Neural cell (in vitro differentiated cells): ENCODE results near the gene TTLL1. TPM values are rescaled to one million over a fixed set of nuclear protein-coding genes. Genes with fewer than 3 reads are reported as not detected.

Experiments
- H2AFZ ChIP-seq: fragments of 200-600, 300-800 bp; sonication (generic), shearing (Covaris generic); 2 replicates; pipeline ENCODE4 v1.6.0; 2014; ENCODE audit warnings: low read depth, mild to moderate bottlenecking, antibody characterized with exemption, low read length, moderate library complexity
- H3F3A ChIP-seq: fragments of 200-600 bp; shearing (Covaris generic); 2 replicates; pipeline ENCODE4 v1.6.1; 2016; ENCODE audit warnings: mild to moderate bottlenecking, moderate library complexity, mixed read lengths, antibody characterized with exemption, low read length; ENCODE audit not compliant: insufficient read depth, poor library complexity, severe bottlenecking
- H3K27ac ChIP-seq: fragments of 200-600, 300-800 bp; sonication (generic), shearing (Covaris generic); 2 replicates; pipeline ENCODE4 v1.5.1; 2014; ENCODE audit warnings: mild to moderate bottlenecking, low read length, moderate library complexity
- H3K27me3 ChIP-seq: fragments of 300-800, 200-600 bp; sonication (generic), shearing (Covaris generic); 2 replicates; pipeline ENCODE4 v1.6.0; 2014; ENCODE audit warnings: mild to moderate bottlenecking, low read depth, low read length, moderate library complexity; ENCODE audit not compliant: insufficient read depth
- H3K36me3 ChIP-seq: fragments of 300-800, 200-600 bp; sonication (generic), shearing (Covaris generic); 2 replicates; pipeline ENCODE4 v1.5.1; 2014; ENCODE audit warnings: mild to moderate bottlenecking, antibody characterized with exemption, low read length, moderate library complexity; ENCODE audit not compliant: insufficient read depth
- H3K4me2 ChIP-seq: fragments of 300-800, 200-600 bp; sonication (generic), shearing (Covaris generic); 2 replicates; pipeline ENCODE4 v1.6.0; 2014; ENCODE audit warnings: mild to moderate bottlenecking, low read length
- H3K4me3 ChIP-seq: fragments of 300-800, 200-600 bp; sonication (generic), shearing (Covaris generic); 2 replicates; pipeline ENCODE4 v1.5.1; 2014; ENCODE audit warnings: mild to moderate bottlenecking, low read length, moderate library complexity
- H3K79me2 ChIP-seq: fragments of 200-600 bp; shearing (Covaris generic); replicated peaks from 2 replicates; pipeline ENCODE4 v1.6.0; 2014; ENCODE audit warnings: mild to moderate bottlenecking, low read length, moderate library complexity; ENCODE audit not compliant: insufficient read depth
- H3K9ac ChIP-seq: fragments of 300-800, 200-600 bp; sonication (generic), shearing (Covaris generic); 2 replicates; pipeline ENCODE4 v1.6.1; 2016; ENCODE audit warnings: mild to moderate bottlenecking, low read length, mixed read lengths
- H3K9me2 ChIP-seq: fragments of 200-600 bp; shearing (Covaris generic); 2 replicates; pipeline ENCODE4 v1.6.1; 2016; ENCODE audit warnings: mild to moderate bottlenecking, low read length, mixed read lengths; ENCODE audit not compliant: insufficient read depth
- H3K9me3 ChIP-seq: fragments of 200-600, 300-800 bp; sonication (generic), shearing (Covaris generic); 2 replicates; pipeline ENCODE4 v1.6.1; 2016; ENCODE audit warnings: mild to moderate bottlenecking, mixed run types, low read length, moderate library complexity, mixed read lengths
- H4K20me1 ChIP-seq: fragments of 200-600 bp; shearing (Covaris generic); 2 replicates; pipeline ENCODE4 v1.6.1; 2016; ENCODE audit warnings: mild to moderate bottlenecking, mixed run types; ENCODE audit not compliant: insufficient read depth
- EP300 ChIP-seq: fragments of 450-650 bp; conservative IDR thresholded peaks from 2 replicates; pipeline ENCODE4 v1.6.1; 2014; ENCODE audit warnings: antibody characterized with exemption, mild to moderate bottlenecking, moderate library complexity; ENCODE audit not compliant: poor library complexity, severe bottlenecking
- EZH2 ChIP-seq: fragments of 200-600, 300-800 bp; shearing (Covaris generic), sonication (generic); IDR thresholded peaks from 2 replicates; pipeline ENCODE4 v1.6.1; 2014; ENCODE audit warnings: antibody characterized with exemption, low read length, borderline replicate concordance, mild to moderate bottlenecking; ENCODE audit not compliant: insufficient read depth, poor library complexity, severe bottlenecking
- MXI1 ChIP-seq: fragments of 450-650 bp; conservative IDR thresholded peaks from 2 replicates; pipeline ENCODE4 v1.6.1; 2014; ENCODE audit warnings: antibody characterized with exemption, mild to moderate bottlenecking; ENCODE audit not compliant: poor library complexity, severe bottlenecking
- POLR2AphosphoS5 ChIP-seq: IDR thresholded peaks from 2 replicates; pipeline ENCODE4 v1.6.1; 2012
- RAD21 ChIP-seq: fragments of 450-650 bp; conservative IDR thresholded peaks from 2 replicates; pipeline ENCODE4 v1.6.1; 2014; ENCODE audit warnings: antibody characterized with exemption, mild to moderate bottlenecking, moderate library complexity
- SMC3 ChIP-seq: fragments of 450-650 bp; conservative IDR thresholded peaks from 2 replicates; pipeline ENCODE4 v1.6.1; 2014; ENCODE audit warnings: antibody characterized with exemption, mild to moderate bottlenecking, moderate library complexity; ENCODE audit not compliant: poor library complexity
- TAF1 ChIP-seq: IDR thresholded peaks from 2 replicates; pipeline ENCODE4 v1.6.1; 2012; ENCODE audit warnings: low read depth
- polyA plus RNA-seq: library from polyadenylated mRNA; depleted of rRNA; stranded (reverse); fragments of >200 nt; gene quantifications from 2 replicates; pipeline ENCODE4 v1.2.3, GENCODE V29; 2014
- TF ChIP-seq, protein P1 (sequence below): IDR thresholded peaks from 2 replicates; pipeline ENCODE4 v1.6.1; 2012; ENCODE audit warnings: borderline replicate concordance
- TF ChIP-seq, protein P2 (sequence below): fragments of 450-650 bp; IDR thresholded peaks from 2 replicates; pipeline ENCODE4 v1.5.1; 2014; ENCODE audit warnings: antibody characterized with exemption, mild to moderate bottlenecking, moderate library complexity; ENCODE audit not compliant: poor library complexity, severe bottlenecking

TTLL1 gene
- polyA plus RNA-seq, 1 donor from 2014 or later = 36.3 TPM

DNA sequence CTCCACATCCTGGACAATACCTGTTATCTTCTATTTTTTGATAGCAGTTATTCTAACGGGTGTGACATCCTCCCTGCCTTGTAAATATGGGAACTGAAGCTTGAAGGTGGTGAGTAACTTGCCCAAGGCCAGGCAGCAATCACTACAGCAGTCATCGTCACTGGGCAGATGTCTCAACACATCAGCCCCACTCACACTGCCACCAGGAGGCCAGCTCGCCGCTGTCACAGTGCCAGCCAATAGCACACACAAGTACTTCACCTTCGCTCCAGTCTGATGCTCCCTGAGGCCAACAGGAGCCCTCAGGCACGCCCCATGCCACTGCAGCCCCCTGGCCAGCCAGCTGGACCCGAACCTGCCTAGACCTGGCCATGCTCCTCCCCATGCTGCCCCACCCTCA, 4.9 kb upstream of the TTLL1 start:
- Histone ChIP-seq H3K27ac (no peak overlapping the region), H3F3A (no peaks in the 10 kb centered on the region), H2AFZ (no peak overlapping the region), H3K79me2 (no peaks in the 10 kb centered on the region), H3K9me2 (no peaks in the 10 kb centered on the region), H3K27me3 (no peaks in the 10 kb centered on the region), H3K9ac (no peak overlapping the region), H3K4me2 (no peak overlapping the region), H4K20me1 (no peaks in the 10 kb centered on the region), H3K4me3 (no peak overlapping the region), H3K9me3 (no peaks in the 10 kb centered on the region), H3K36me3 (no peaks in the 10 kb centered on the region)
- TF ChIP-seq EP300 (no peak), TAF1 (no peak), POLR2AphosphoS5 (no peak), MXI1 (no peak), EZH2 (no peak), RAD21 (no peak), SMC3 (no peak)
- TF ChIP-seq, protein P1, sequence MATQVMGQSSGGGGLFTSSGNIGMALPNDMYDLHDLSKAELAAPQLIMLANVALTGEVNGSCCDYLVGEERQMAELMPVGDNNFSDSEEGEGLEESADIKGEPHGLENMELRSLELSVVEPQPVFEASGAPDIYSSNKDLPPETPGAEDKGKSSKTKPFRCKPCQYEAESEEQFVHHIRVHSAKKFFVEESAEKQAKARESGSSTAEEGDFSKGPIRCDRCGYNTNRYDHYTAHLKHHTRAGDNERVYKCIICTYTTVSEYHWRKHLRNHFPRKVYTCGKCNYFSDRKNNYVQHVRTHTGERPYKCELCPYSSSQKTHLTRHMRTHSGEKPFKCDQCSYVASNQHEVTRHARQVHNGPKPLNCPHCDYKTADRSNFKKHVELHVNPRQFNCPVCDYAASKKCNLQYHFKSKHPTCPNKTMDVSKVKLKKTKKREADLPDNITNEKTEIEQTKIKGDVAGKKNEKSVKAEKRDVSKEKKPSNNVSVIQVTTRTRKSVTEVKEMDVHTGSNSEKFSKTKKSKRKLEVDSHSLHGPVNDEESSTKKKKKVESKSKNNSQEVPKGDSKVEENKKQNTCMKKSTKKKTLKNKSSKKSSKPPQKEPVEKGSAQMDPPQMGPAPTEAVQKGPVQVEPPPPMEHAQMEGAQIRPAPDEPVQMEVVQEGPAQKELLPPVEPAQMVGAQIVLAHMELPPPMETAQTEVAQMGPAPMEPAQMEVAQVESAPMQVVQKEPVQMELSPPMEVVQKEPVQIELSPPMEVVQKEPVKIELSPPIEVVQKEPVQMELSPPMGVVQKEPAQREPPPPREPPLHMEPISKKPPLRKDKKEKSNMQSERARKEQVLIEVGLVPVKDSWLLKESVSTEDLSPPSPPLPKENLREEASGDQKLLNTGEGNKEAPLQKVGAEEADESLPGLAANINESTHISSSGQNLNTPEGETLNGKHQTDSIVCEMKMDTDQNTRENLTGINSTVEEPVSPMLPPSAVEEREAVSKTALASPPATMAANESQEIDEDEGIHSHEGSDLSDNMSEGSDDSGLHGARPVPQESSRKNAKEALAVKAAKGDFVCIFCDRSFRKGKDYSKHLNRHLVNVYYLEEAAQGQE = no peak
- TF ChIP-seq, protein P2, sequence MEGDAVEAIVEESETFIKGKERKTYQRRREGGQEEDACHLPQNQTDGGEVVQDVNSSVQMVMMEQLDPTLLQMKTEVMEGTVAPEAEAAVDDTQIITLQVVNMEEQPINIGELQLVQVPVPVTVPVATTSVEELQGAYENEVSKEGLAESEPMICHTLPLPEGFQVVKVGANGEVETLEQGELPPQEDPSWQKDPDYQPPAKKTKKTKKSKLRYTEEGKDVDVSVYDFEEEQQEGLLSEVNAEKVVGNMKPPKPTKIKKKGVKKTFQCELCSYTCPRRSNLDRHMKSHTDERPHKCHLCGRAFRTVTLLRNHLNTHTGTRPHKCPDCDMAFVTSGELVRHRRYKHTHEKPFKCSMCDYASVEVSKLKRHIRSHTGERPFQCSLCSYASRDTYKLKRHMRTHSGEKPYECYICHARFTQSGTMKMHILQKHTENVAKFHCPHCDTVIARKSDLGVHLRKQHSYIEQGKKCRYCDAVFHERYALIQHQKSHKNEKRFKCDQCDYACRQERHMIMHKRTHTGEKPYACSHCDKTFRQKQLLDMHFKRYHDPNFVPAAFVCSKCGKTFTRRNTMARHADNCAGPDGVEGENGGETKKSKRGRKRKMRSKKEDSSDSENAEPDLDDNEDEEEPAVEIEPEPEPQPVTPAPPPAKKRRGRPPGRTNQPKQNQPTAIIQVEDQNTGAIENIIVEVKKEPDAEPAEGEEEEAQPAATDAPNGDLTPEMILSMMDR = no peak

DNA sequence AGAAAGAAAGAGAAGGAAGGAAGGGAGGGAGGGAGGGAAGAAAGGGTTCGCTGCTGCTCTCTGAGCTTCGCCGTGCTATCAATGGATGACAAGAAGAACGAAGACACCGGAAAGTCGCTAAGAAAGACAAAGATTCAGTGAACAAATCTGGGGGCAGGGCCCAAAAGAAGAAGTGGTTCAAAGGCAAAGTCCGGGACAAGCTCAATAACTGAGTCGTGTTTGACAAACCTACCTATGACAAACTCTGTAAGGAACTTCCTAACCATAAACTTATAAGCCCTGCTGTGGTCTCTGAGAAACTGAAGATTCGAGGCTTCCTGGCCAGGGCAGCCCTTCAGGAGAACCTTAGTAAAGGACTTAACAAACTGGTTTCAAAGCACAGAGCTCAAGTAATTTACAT, 2.9 kb upstream of the TTLL1 start:
- Histone ChIP-seq H3K79me2 (no peaks in the 10 kb centered on the region), H3K9me3 (no peaks in the 10 kb centered on the region), H3K27me3 (no peaks in the 10 kb centered on the region), H3K9me2 (no peaks in the 10 kb centered on the region), H3K36me3 (no peaks in the 10 kb centered on the region), H3F3A (no peaks in the 10 kb centered on the region), H3K4me2 (no peak overlapping the region), H3K4me3 (no peak overlapping the region), H3K27ac (no peak overlapping the region), H3K9ac (no peak overlapping the region), H2AFZ (no peak overlapping the region), H4K20me1 (no peaks in the 10 kb centered on the region)
- no peak for TF ChIP-seq POLR2AphosphoS5
- no peak for TF ChIP-seq RAD21
- TF ChIP-seq EZH2 = no peak
- TF ChIP-seq EP300 = no peak
- TF ChIP-seq SMC3 = no peak
